ENCODE data around the gene UGT1A8.

UGT1A8 gene

GRCh38 chr2:233817995-233818638, 200.7 kb downstream of the UGT1A8 start:
- no peak for DNase-seq (ENCODE audit: low read depth in 1 of 2, low spot score in 1 of 2)
- Histone ChIP-seq H3K4me3 (replicated peaks; ENCODE audit: insufficient read depth, low read length) (no peak overlapping the region), H3K27ac (replicated peaks) (no peak overlapping the region), H3K27me3 (ENCODE audit: insufficient read depth, poor library complexity, severe bottlenecking) (no peaks in the 10 kb centered on the region)
- TF ChIP-seq CTCF (IDR thresholded peaks at IDR 0.05; ENCODE audit: insufficient read depth, low read length) (no peak), SPI1 (IDR thresholded peaks at IDR 0.05; ENCODE audit: borderline replicate concordance, low read depth) (no peak), POLR2AphosphoS5 (IDR thresholded peaks at IDR 0.05; ENCODE audit: low read depth) (no peak), GABPA (IDR thresholded peaks at IDR 0.05; ENCODE audit: low read depth) (no peak), REST (IDR thresholded peaks at IDR 0.05; ENCODE audit: insufficient replicate concordance, low read depth) (no peak)

GRCh38 chr2:233818639-233819621, 201.5 kb downstream of the UGT1A8 start:
- TF ChIP-seq REST (IDR thresholded peaks at IDR 0.05; ENCODE audit: insufficient replicate concordance, low read depth) = no peak
- no peak for TF ChIP-seq POLR2AphosphoS5 (IDR thresholded peaks at IDR 0.05; ENCODE audit: low read depth)
- TF ChIP-seq SPI1 (IDR thresholded peaks at IDR 0.05; ENCODE audit: borderline replicate concordance, low read depth) = no peak
- TF ChIP-seq CTCF (IDR thresholded peaks at IDR 0.05; ENCODE audit: insufficient read depth, low read length) = no peak
- no peak for TF ChIP-seq GABPA (IDR thresholded peaks at IDR 0.05; ENCODE audit: low read depth)
- Histone ChIP-seq H3K4me3 (replicated peaks; ENCODE audit: insufficient read depth, low read length) (no peak overlapping the region), H3K27me3 (ENCODE audit: insufficient read depth, poor library complexity, severe bottlenecking) (no peaks in the 10 kb centered on the region)

GRCh38 chr2:233819884-233820773, 202.7 kb downstream of the UGT1A8 start:
- TF ChIP-seq CTCF (IDR thresholded peaks at IDR 0.05; ENCODE audit: insufficient read depth, low read length) = no peak
- TF ChIP-seq REST (IDR thresholded peaks at IDR 0.05; ENCODE audit: insufficient replicate concordance, low read depth) = no peak
- TF ChIP-seq POLR2AphosphoS5 (IDR thresholded peaks at IDR 0.05; ENCODE audit: low read depth) = no peak
- no peak for TF ChIP-seq SPI1 (IDR thresholded peaks at IDR 0.05; ENCODE audit: borderline replicate concordance, low read depth)
- TF ChIP-seq GABPA (IDR thresholded peaks at IDR 0.05; ENCODE audit: low read depth) = no peak
- Histone ChIP-seq H3K27ac (replicated peaks) (no peak overlapping the region), H3K4me3 (replicated peaks; ENCODE audit: insufficient read depth, low read length) (no peak overlapping the region), H3K27me3 (ENCODE audit: insufficient read depth, poor library complexity, severe bottlenecking) (no peaks in the 10 kb centered on the region)
- no peak for DNase-seq (ENCODE audit: low read depth in 1 of 2, low spot score in 1 of 2)

More at GRCh38 chr2:233818639-233819621, 201.5 kb downstream of the UGT1A8 start:
- DNase-seq (ENCODE audit: low read depth in 1 of 2, low spot score in 1 of 2) = no peak
- no peak overlapping the region for H3K27ac ChIP-seq (replicated peaks)

Measured in HL-60 (cell line).